ENCODE results near the gene SLC27A5.
A peak's percentile ranks its signal among the peaks of the same experiment; 100 is the strongest.
"Not testable (repeated sequence)": the region's sequence is repeated elsewhere in the genome, so short reads cannot be mapped to it uniquely, and the experiment has no call there.

SLC27A5 gene

GRCh38 chr19:58522709-58523108 is 10.9 kb upstream of the SLC27A5 start:
- no peak for DNase-seq (ENCODE audit: low spot score)

GRCh38 chr19:58521651-58522050 is 9.9 kb upstream of the SLC27A5 start:
- no peak for DNase-seq (ENCODE audit: low spot score)

GRCh38 chr19:58520257-58520599 is 8.4 kb upstream of the SLC27A5 start:
- DNase-seq (ENCODE audit: low spot score): no peak

- DNase-seq (ENCODE audit: low spot score): peak; percentile 77
These were observed 7.8 kb upstream of the SLC27A5 start, which contains the start of gene ZBTB45 for GRCh38 chr19:58519355-58520256. TSS of gene ZBTB45 (minus strand) at chr19:58519810. CDS start at chr19:58517673, 2,137 bp downstream.

GRCh38 chr19:58519087-58519354 is 7.2 kb upstream of the SLC27A5 start:
- peak; percentile 81 for DNase-seq (ENCODE audit: low spot score)

GRCh38 chr19:58518256-58519086 is 6.7 kb upstream of the SLC27A5 start:
- DNase-seq (ENCODE audit: low spot score): no peak

GRCh38 chr19:58516964-58517833 is 5.4 kb upstream of the SLC27A5 start:
- no peak for DNase-seq (ENCODE audit: low spot score)

GRCh38 chr19:58516246-58516836 is 4.5 kb upstream of the SLC27A5 start:
- DNase-seq (ENCODE audit: low spot score): no peak

- DNase-seq (ENCODE audit: low spot score): no peak
These were observed 3.5 kb upstream of the SLC27A5 start for GRCh38 chr19:58515259-58515658.

- no peak for DNase-seq (ENCODE audit: low spot score)
These were observed 2.8 kb upstream of the SLC27A5 start for GRCh38 chr19:58514564-58515022.

GRCh38 chr19:58513694-58514563 is 2.1 kb upstream of the SLC27A5 start:
- DNase-seq (ENCODE audit: low spot score): peak; percentile 79

- DNase-seq (ENCODE audit: low spot score): no peak
These were observed 1.5 kb upstream of the SLC27A5 start for GRCh38 chr19:58513213-58513693.

GRCh38 chr19:58510084-58510862 is 1.5 kb downstream of the SLC27A5 start:
- DNase-seq (ENCODE audit: low spot score): no peak

- no peak for DNase-seq (ENCODE audit: low spot score)
These were observed 2.1 kb downstream of the SLC27A5 start for GRCh38 chr19:58509731-58510083.

- not testable (repeated sequence) for DNase-seq (ENCODE audit: low spot score)
These were observed 4.1 kb downstream of the SLC27A5 start for GRCh38 chr19:58507602-58508223.

- no peak for DNase-seq (ENCODE audit: low spot score)
These were observed 11.6 kb downstream of the SLC27A5 start for GRCh38 chr19:58500242-58500641.

GRCh38 chr19:58499021-58499927 is 12.5 kb downstream of the SLC27A5 start:
- peak; percentile 80 for DNase-seq (ENCODE audit: low spot score)

GRCh38 chr19:58498316-58499020 is 13.3 kb downstream of the SLC27A5 start:
- DNase-seq (ENCODE audit: low spot score): no peak

Data from HuH-7 (cell line).